ENCODE data around the gene LSM12.

DNA sequence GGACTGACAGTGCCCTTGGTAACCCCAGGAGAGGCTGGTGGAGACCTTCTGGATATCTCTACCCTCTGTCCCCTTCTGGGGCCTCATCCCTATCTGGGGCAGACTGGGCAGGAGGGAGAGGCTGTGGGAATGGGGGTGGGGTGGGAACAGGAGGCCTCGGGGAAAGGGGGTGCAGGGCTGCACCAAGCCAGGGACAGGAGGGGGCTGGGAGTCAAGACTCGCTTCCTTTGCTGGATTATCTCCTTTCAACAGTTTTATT is 28.8 kb upstream of the LSM12 start:
- TF ChIP-seq POLR2AphosphoS5 (IDR thresholded peaks at IDR 0.05; ENCODE audit: insufficient read depth, low read depth, low read length) (no peak), EZH2 (IDR thresholded peaks at IDR 0.05; ENCODE audit: borderline replicate concordance, low read depth, low read length, severe bottlenecking) (no peak), CTCF (IDR thresholded peaks at IDR 0.05; ENCODE audit: extremely low read depth in 1 of 2, insufficient read depth in 1 of 2, low read depth in 1 of 2, low read length in 2 of 2) (no peak), POLR2A (IDR thresholded peaks at IDR 0.05; ENCODE audit: low read depth, low read length) (no peak), JUN (IDR thresholded peaks at IDR 0.05; ENCODE audit: borderline replicate concordance, insufficient read depth, insufficient read length, low read depth) (no peak), FOS (IDR thresholded peaks at IDR 0.05; ENCODE audit: borderline replicate concordance, insufficient read depth, low read length) (no peak)
- TF ChIP-seq, protein P1, sequence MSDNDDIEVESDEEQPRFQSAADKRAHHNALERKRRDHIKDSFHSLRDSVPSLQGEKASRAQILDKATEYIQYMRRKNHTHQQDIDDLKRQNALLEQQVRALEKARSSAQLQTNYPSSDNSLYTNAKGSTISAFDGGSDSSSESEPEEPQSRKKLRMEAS (IDR thresholded peaks at IDR 0.05; ENCODE audit: insufficient read depth, insufficient read length) = no peak
